T-helper 2 cell (primary cell): ENCODE results near the gene METTL1.
"Not testable (repeated sequence)": the region's sequence is repeated elsewhere in the genome, so short reads cannot be mapped to it uniquely, and the experiment has no call there.

Experiments used
- DNase-seq, 5 experiments: peaks; one replicate each; pipeline versions ENCODE4 v3.0.0 to v3.0.0-alpha.2; 2012 to 2022

Gene METTL1

DNA sequence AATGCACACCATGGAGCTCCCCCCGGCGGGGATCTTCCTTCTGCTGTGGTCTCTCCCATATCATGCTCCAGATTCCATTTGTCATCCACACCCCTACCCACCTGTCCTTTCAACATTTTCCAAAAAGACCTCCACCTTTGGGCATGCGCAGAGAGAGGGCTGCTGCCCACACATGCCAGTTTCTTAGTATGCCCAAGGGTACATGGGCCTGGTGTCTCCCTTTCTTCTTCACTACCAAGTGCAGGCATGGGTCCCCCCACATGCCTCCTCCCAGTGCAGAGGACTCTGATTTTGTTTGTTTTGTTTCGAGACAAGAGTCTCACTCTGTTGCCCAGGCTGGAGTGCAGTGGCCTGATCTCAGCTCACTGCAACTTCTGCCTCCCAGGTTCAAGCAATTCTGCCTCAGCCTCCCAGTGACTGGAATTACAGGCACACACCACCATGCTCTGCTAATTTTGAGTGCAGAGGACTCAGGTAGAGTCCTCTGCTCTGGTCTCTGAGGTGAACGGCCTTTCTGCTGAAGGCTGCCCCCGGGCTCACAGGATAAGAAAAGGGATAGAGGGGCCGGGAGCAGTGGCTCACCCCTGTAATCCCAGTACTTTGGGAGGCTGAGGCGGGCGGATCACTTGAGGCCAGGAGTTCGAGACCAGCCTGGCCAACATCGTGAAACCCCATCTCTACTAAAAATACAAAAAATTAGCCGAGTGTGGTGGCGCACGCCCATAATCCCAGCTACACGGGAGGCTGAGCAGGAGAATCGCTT, 49.9 kb downstream of the METTL1 start:
- DNase-seq = not testable (repeated sequence)

DNA sequence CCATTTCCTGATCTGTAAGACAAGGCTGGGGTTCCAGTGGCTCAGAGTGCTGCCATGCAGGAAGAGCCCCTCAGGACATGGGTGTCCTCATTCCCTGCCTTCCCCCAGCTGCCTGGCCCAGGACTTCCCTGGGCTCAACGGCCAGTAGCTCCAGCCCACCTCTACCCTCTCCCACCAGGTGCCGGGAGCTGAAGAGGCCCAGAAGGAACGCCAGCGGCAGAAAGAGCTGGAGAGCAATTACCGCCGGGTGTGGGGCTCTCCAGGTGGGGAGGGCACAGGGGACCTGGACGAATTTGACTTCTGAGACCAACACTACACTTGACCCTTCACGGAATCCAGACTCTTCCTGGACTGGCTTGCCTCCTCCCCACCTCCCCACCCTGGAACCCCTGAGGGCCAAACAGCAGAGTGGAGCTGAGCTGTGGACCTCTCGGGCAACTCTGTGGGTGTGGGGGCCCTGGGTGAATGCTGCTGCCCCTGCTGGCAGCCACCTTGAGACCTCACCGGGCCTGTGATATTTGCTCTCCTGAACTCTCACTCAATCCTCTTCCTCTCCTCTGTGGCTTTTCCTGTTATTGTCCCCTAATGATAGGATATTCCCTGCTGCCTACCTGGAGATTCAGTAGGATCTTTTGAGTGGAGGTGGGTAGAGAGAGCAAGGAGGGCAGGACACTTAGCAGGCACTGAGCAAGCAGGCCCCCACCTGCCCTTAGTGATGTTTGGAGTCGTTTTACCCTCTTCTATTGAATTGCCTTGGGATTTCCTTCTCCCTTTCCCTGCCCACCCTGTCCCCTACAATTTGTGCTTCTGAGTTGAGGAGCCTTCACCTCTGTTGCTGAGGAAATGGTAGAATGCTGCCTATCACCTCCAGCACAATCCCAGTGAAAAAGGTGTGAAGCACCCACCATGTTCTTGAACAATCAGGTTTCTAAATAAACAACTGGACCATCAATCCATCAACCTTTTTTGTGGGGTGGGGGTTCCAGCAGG, 51.0 kb downstream of the METTL1 start:
- no peak for DNase-seq

DNA sequence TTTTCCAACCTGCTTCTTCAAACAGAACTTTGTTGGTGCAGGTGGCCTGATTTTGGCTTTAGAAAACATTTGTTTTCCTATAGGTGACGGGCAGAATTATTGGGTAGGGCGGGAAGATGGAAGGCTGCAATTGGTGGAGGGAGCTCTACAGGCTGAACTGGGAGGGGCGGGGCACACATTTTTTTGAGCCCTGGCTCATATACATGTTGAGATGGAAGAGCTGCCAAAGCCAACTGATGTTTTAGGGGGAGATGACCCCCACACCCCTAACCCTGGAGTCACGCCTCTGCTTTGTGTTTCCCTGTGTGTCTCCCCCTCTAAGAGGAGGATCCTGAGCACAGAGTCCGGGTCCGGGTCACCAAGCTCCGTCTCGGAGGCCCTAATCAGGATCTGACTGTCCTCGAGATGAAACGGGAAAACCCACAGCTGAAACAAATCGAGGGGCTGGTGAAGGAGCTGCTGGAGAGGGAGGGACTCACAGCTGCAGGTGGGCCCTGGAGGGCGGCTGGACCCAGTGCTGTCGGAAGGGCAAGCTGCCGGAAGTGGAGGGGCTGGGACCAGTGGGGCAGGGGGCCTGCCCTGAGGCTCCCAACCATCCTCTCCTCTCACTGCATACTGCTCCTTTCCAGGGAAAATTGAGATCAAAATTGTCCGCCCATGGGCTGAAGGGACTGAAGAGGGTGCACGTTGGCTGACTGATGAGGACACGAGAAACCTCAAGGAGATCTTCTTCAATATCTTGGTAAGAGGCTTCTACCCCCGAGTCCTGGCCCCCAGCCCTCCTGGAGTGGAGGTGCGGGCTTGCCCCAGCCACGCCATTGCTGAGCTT, 51.9 kb downstream of the METTL1 start:
- DNase-seq = no peak

DNA sequence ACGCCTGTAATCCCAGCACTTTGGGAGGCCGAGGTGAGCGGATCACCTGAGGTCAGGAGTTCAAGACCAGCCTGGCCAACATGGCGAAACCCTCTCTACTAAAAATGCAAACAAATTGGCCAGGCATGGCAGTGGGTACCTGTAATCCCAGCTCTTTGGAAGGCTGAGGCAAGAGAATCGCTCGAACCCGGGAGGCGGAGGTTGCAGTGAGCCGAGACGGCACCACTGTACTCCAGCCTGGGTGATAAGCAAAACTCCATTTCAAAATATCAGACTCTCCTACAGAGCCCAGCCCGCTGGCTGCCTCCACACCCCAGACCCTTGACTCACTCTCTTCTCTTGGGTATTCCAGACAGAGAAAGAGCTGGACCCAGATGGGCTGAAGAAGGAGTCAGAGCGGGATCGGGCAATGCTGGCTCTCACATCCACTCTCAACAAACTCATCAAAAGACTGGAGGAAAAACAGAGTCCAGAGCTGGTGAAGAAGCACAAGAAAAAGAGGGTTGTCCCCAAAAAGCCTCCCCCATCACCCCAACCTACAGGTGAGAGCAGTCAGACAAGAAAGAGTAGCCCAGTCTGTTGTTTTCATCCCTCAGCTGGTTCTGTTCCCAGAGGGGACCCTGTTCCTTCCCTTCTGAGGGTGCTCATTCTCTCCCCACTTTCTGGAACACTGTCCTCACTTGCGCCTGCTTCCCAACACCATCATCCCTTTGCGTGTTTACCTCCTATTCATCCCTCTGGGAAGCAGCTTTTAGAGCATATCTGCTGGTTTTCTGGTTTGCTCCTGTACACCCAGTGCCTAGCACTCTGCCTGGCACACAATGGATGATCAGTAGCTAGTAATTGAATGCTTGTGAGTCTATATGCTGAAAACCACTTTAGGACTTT, 53.0 kb downstream of the METTL1 start:
- no peak for DNase-seq
